Effector memory CD8-positive, alpha-beta T cell (primary cell): Measurements from ENCODE around the gene RBMS1.
A peak's percentile ranks its signal among the peaks of the same experiment; 100 is the strongest.

Experiments
- ATAC-seq: fragments of 150-1000 bp; cut with Tn5 transposase; replicated peaks from 2 replicates; pipeline ENCODE4 v1.10.0; 2021; ENCODE audit warnings: mild to moderate bottlenecking, moderate library complexity
- DNase-seq, 3 experiments: peaks; one replicate each; pipeline ENCODE4 v3.0.0; 2021
- H3K27ac Mint-ChIP-seq, 2 donors: one replicate each; pipeline ENCODE4 v1.8.0; 2022; ENCODE audit warnings: mild to moderate bottlenecking in 2 of 2, mixed read lengths in 2 of 2, moderate library complexity in 2 of 2
- H3K27me3 Mint-ChIP-seq, 2 donors: one replicate each; pipeline ENCODE4 v1.8.0; 2022; ENCODE audit warnings: mixed read lengths in 2 of 2
- H3K36me3 Mint-ChIP-seq: one replicate; pipeline ENCODE4 v1.8.0; 2022; ENCODE audit warnings: mild to moderate bottlenecking, moderate library complexity, mixed read lengths; ENCODE audit not compliant: insufficient read depth
- H3K4me1 Mint-ChIP-seq, 2 donors: one replicate each; pipeline ENCODE4 v1.8.0; 2022; ENCODE audit warnings: low read depth in 2 of 2, mixed read lengths in 2 of 2
- H3K4me3 Mint-ChIP-seq, 2 donors: one replicate each; pipeline ENCODE4 v1.8.0; 2022; ENCODE audit warnings: mild to moderate bottlenecking in 2 of 2, mixed read lengths in 2 of 2, moderate library complexity in 2 of 2
- H3K9me3 Mint-ChIP-seq, 2 donors: one replicate each; pipeline ENCODE4 v1.8.0; 2022; ENCODE audit warnings: mixed read lengths in 2 of 2

The RBMS1 gene

DNA sequence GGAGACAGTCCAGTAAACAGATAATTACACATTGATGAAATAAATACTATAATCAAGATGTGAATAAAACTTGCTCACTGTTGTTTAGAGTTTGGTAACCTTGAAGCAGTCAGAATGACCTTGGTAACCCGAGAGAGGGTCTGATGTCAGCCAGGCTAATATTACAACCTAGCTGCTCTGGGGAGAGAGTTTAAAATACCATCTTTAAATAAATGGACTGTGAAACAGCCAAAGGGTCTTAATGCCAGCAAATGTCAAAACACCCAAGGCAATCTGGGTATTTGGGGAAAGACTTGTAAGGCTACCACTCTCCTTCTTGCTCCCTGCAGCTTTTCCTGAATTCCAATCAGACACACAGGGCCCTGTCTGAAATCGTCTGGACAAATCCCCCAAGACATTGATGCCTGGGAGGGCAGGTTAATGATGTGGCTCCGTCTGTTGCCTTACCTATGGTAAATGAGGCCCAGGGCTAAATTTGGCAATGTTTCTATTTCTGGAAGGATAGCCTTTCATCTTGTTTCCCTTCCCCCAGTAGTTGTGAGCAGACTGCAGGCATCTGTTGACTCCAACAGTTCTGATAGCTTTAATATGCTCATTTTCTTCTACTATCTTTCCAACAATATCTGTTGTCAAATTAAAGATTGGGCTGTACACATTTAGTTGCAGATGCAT, 250.6 kb downstream of the RBMS1 start:
- Mint-ChIP-seq H3K27ac (no peak overlapping the region), H3K4me3 (no peak overlapping the region), H3K36me3 (no peaks in the 10 kb centered on the region), H3K27me3 (no peaks in the 10 kb centered on the region), H3K4me1 (no peaks in the 10 kb centered on the region), H3K9me3 (no peaks in the 10 kb centered on the region)
- no peak for ATAC-seq
- no peak for DNase-seq

DNA sequence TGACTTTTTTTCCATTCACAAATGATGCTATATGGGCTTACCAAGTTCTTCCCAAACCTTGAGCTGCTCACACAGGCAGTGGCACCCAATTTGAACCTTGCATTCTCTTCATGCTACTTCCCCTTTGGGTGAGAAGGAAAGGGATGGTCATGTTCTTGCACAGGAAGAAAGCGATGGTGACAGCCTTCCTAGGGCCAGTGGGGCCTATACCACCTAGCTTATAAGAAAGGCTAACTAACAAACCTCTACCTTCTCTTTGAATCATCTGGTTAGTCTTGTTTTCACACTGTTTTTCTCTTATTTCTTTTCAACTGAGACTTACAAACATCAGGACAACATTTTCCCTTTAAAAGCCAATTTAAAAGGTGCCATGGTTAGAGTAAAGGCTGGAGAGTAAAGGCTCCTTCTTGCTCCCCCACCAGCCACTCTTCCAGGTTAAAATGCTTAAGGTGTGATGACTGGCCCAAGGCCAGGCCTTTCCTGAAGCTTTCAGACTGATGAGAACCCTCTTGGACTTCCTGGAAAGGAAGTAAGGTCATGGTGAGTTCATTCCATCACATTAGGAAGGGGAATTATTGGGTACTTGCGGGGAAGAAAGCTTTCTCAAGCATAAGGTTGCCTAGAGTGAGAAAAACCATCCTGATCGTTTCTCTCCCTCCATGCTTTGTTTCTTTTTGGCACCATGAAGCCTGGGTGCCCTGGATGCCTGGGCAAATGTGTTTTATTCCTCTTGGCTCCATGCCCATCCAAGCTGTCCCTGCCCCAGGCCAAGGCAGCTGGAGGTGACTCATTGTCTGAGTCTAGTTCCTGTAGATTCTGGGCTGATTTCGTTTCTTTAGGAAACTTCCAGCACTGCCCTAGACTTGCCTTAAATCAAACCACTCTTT, 252.1 kb downstream of the RBMS1 start:
- no peak overlapping the region for H3K27ac Mint-ChIP-seq
- H3K27me3 Mint-ChIP-seq = peaks cover 0 to 4% of the 10 kb centered on the region in 2 donors
- DNase-seq = no peak

DNA sequence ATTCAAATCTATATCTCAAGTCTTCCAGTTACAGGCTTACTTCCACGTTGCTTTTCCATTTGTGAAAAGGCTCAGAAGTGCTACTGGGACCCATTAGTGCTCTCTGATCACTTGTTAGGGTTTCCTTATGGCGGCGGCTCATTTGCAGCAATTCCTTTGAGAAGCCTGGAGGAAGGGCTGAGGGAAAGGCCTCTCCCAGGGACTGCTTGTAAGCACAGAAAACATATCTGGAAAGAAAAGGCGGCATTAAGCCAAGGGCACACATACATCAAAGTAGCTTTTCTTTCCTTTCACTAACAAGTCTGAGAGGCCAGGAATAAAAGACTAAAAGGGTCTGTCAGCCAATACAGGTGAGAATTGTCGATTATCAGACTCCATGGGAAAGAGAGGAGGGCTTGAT, 254.2 kb downstream of the RBMS1 start:
- Mint-ChIP-seq H3K27me3 (peaks cover 0 to 4% of the 10 kb centered on the region in 2 donors), H3K4me3 (no peak overlapping the region), H3K9me3 (no peaks in the 10 kb centered on the region), H3K4me1 (no peaks in the 10 kb centered on the region), H3K27ac (no peak overlapping the region), H3K36me3 (no peaks in the 10 kb centered on the region)
- ATAC-seq = no peak
- no peak for DNase-seq

More for the DNA sequence above, 252.1 kb downstream of the RBMS1 start:
- Mint-ChIP-seq H3K9me3 (no peaks in the 10 kb centered on the region), H3K4me1 (no peaks in the 10 kb centered on the region), H3K4me3 (no peak overlapping the region), H3K36me3 (no peaks in the 10 kb centered on the region)
- ATAC-seq = no peak

DNA sequence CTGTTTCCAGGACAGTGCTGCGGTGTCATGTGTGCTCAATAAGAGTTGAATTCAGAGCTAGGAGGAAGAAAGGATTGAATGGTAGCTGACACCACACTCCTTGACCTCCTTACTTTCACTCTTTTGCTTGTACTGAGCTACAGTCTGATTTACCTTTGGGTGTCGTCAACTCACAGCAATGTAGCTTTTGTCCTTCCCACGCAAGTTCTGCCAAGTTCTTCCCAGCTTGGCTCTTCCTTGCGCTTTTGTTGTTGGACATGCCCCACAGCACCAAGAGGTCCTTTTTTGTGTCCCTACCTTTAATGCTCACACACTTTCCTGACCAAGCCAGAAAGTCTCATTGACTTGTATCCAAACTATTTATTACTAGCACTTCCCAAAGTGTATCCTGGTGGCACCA, 255.2 kb downstream of the RBMS1 start:
- no peak overlapping the region for H3K4me3 Mint-ChIP-seq
- no peaks in the 10 kb centered on the region for H3K9me3 Mint-ChIP-seq
- DNase-seq = no peak
- H3K27ac Mint-ChIP-seq = no peak overlapping the region
- ATAC-seq = no peak
- no peaks in the 10 kb centered on the region for H3K4me1 Mint-ChIP-seq
- H3K27me3 Mint-ChIP-seq = peaks cover 4 to 9% of the 10 kb centered on the region in 2 donors
- no peaks in the 10 kb centered on the region for H3K36me3 Mint-ChIP-seq

DNA sequence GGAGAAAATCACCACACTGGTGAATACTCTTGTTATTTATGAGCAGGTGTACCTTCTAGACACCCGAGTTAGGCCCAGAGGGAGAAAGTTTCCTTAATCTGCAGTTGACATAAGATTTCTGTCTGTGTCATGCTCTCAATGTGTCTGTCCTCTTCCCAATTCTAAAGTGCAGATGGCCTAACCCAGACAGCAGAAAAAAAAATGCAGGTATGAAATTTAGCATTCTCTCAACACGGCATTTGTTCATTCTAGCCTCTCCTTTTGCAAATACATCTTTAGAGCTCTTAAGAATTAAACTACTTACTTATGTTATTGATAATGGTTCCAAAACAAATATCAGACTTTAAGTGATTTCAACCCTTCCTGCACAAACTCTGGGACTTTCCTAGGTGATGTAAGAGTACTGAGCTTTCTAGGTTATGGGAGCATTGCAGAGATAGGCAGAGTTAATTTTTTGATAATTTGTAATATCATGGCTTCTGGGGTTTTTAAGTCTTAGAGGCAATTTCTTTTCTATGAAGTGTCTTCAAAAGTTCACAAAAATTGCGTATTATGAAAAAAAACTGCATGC, 260.6 kb downstream of the RBMS1 start:
- H3K4me3 Mint-ChIP-seq = no peak overlapping the region
- no peaks in the 10 kb centered on the region for H3K9me3 Mint-ChIP-seq
- H3K27ac Mint-ChIP-seq = no peak overlapping the region
- ATAC-seq (no peak), DNase-seq (no peak)
- H3K4me1 Mint-ChIP-seq = no peaks in the 10 kb centered on the region
- H3K27me3 Mint-ChIP-seq = peaks cover 4 to 15% of the 10 kb centered on the region in 2 donors
- no peaks in the 10 kb centered on the region for H3K36me3 Mint-ChIP-seq

DNA sequence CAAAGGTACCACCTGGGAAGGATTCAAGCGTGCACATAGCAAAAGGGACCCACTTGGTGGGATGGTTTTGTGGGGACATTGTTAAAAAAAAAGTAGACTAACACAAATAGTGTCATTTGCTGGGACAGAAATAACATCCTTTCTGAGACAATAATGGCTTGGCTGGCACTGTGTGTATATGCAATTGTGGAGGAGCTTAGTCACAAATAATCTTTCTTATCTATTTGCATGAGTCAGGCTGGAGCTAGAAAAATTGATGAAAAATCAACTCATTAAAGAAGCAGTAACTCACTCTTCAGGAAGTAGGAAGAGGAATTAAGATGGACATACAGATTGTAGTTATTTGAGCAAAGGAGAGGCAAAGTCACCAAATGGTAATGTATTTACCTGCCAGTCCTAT, 264.0 kb downstream of the RBMS1 start:
- Mint-ChIP-seq H3K36me3 (no peaks in the 10 kb centered on the region), H3K27me3 (peaks cover 15 to 34% of the 10 kb centered on the region in 2 donors), H3K4me1 (no peaks in the 10 kb centered on the region), H3K9me3 (no peaks in the 10 kb centered on the region), H3K4me3 (no peak overlapping the region), H3K27ac (no peak overlapping the region)
- ATAC-seq (no peak), DNase-seq (no peak)

DNA sequence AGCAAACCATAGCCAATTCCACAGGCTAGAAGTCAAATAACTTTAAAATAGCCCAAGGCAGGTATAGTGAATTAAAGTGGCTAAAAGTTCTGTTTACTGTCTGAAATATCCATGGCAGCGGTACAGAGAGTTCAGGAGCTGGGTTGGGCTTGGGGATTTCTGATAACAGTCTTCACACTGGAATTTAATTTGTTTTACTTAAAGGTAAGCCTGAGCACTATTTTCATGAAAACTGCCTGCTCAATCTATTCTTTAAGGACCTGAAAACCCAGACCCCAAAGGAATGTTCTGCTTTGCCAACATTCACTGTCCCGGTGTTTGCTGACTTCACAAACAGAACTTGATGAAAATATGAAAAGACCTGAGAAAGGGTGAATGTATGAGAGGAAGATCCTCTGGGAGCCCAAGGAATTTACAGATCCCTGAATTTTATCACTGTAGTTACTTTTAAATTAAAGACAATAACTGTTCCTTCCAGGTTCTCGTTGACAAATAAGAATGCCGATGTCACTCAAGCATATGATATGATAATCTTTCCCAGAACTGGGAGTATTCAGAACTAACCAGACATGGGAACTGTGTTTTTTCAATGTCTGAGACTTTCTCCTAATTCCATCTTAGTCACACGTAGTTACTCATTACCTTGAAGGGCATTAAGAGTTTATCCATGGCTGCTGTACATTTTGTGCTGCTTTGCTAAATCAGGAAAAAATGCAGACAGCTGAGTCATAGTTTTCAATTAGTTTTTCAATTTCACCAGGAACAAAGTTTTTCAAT, 265.3 kb downstream of the RBMS1 start:
- no peaks in the 10 kb centered on the region for H3K36me3 Mint-ChIP-seq
- H3K4me1 Mint-ChIP-seq = peaks cover 4 to 6% of the 10 kb centered on the region in 2 donors
- ATAC-seq (no peak), DNase-seq (no peak)
- H3K27ac Mint-ChIP-seq = no peak overlapping the region
- no peaks in the 10 kb centered on the region for H3K9me3 Mint-ChIP-seq
- no peak overlapping the region for H3K4me3 Mint-ChIP-seq
- peaks cover 15 to 24% of the 10 kb centered on the region in 2 donors for H3K27me3 Mint-ChIP-seq

DNA sequence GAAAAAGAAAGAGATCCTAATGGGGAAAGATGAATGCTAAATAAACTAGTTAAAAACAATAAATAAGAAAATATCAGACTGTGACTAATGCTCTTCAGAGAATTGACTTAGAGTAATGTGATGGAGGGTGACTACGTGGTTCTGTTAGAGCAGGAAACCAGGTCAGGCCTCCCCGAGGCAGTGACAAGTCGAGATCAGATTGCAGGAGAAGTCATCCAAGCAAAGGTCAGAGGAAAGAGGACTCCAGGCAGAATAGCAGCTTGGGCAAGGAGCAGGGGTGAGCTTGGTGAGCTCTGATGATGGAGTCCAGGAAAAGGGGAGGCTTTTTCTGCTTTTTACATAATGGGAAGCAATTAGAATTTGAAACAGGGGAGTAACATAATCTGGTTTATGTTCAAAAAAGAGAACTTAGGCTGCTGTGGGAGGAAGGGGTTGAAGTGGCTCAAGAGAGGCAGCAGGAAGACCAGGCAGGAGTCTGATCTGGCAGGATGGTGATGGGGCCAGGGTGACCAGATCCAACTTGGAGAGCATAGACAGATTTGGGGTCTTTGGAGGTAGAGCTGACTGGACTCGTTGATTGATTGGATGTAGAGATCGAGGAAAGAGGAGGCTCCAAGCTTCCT, 266.2 kb downstream of the RBMS1 start:
- no peak for ATAC-seq
- Mint-ChIP-seq H3K9me3 (no peaks in the 10 kb centered on the region), H3K27ac (no peak overlapping the region), H3K4me1 (peaks cover 4 to 6% of the 10 kb centered on the region in 2 donors), H3K36me3 (no peaks in the 10 kb centered on the region), H3K27me3 (peaks cover 15 to 29% of the 10 kb centered on the region in 2 donors), H3K4me3 (no peak overlapping the region)
- DNase-seq = no peak

DNA sequence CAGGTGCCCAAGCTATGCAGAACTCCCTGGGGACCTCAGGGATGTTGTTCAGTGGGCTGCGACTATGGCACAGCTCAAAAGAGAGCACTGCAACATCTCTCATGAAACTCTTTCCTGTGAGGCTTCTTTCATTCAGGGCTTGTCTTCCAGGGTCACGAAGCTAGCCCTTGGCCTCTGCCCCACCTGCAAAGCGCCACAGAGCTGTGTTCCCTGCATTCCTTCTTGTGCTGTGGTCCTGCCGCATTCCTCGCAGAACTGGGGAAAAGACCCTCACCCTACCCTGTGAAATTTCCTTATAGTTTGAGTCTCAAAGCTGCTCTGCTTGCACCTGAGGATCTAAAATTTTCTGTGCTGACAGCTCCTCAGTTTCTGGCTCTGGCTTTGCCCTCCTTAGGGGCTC, 267.2 kb downstream of the RBMS1 start:
- no peak overlapping the region for H3K27ac Mint-ChIP-seq
- H3K4me3 Mint-ChIP-seq = no peak overlapping the region
- peaks cover 15 to 40% of the 10 kb centered on the region in 2 donors for H3K27me3 Mint-ChIP-seq
- no peak for DNase-seq
- peaks cover 4 to 6% of the 10 kb centered on the region in 2 donors for H3K4me1 Mint-ChIP-seq
- no peak for ATAC-seq
- no peaks in the 10 kb centered on the region for H3K36me3 Mint-ChIP-seq
- no peaks in the 10 kb centered on the region for H3K9me3 Mint-ChIP-seq

DNA sequence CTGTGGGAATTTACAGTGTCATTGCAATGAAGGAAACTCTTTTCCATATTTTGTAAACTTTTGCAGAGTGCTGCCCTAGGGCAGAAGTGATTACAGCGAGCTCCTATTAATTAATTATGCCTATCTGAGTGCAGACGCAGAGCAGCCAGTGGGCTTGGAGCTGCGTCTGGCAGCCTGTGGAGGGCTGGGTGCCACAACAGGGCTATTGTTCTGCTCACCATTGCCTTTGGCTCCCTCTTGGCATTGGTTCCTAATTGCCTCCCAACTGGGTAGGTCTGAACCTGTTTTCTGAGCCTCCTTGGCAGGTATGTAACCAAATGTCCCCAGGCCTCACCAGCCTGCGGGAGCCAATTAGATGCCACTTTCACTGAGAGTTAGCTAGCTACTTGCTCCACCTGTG, 267.9 kb downstream of the RBMS1 start:
- no peak overlapping the region for H3K4me3 Mint-ChIP-seq
- peaks cover 4 to 9% of the 10 kb centered on the region in 2 donors for H3K4me1 Mint-ChIP-seq
- ATAC-seq (no peak), DNase-seq (no peak)
- H3K27ac Mint-ChIP-seq = no peak overlapping the region
- H3K27me3 Mint-ChIP-seq = peaks cover 15 to 43% of the 10 kb centered on the region in 2 donors
- H3K36me3 Mint-ChIP-seq = no peaks in the 10 kb centered on the region
- no peaks in the 10 kb centered on the region for H3K9me3 Mint-ChIP-seq

DNA sequence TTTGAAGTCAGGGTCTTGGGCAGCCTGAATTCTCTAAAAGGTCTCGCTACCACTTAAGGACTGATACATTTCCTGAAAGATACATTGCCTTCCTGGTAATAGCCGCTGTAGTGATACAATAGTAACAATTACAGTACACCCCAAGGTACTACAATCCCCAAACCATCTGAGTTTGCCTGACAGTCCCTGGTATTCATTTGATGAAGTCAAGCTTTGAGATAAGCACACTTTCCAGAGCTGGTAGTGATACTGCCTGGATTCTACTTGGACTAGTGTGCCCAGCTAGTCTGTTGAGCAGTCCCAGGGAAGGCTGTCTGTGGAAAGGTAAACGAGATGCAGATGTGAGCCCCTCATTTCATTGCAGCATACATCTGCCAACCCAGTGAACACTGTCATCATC, 269.1 kb downstream of the RBMS1 start:
- H3K4me3 Mint-ChIP-seq = peak overlapping the region in 1 of 2 donors; percentile 16
- no peaks in the 10 kb centered on the region for H3K36me3 Mint-ChIP-seq
- H3K27ac Mint-ChIP-seq = no peak overlapping the region
- DNase-seq (no peak), ATAC-seq (no peak)
- no peaks in the 10 kb centered on the region for H3K9me3 Mint-ChIP-seq
- peaks cover 15 to 43% of the 10 kb centered on the region in 2 donors for H3K27me3 Mint-ChIP-seq
- peaks cover 4 to 12% of the 10 kb centered on the region in 2 donors for H3K4me1 Mint-ChIP-seq

DNA sequence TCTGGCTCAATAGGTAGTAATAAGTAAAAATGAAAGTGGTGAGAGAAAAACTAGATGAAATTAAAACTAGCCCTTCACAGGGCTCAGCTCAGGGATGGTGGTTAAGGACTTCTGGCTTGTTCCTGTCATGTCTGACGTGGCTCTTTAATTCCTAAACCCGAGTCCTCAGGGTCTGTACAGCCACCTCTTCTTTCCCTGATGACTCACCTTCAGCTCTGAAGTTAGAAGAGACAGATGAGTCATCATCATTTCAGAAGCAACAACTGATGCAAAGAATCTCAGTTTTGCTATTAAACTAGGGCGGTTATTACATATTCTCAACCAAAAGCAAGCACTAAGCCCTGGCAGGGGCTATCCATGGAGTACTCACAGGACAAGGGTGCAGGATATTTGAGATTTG, 269.5 kb downstream of the RBMS1 start:
- H3K27ac Mint-ChIP-seq = no peak overlapping the region
- H3K9me3 Mint-ChIP-seq = no peaks in the 10 kb centered on the region

DNA sequence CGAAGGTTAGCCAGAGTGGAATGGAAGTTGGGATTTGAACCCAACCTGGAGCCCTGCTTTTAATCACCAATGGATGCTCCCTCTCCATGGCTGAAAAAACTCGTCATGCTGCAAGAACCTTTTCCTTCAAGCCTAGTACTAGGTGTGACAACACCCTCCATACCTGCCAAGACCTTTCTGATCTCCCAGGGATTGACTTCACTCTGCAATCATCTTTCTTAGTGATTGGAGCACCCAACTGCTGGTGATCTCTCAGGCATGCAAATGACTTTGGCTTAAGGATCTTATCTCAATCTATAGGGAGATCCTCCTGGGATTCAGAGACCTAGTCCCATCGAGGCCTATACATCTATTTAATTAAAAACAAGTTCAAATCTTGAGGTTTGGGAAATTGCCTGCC, 270.0 kb downstream of the RBMS1 start:
- Mint-ChIP-seq H3K4me3 (no peak overlapping the region), H3K9me3 (no peaks in the 10 kb centered on the region), H3K4me1 (peaks cover 4 to 12% of the 10 kb centered on the region in 2 donors), H3K27ac (no peak overlapping the region), H3K27me3 (peaks cover 15 to 43% of the 10 kb centered on the region in 2 donors), H3K36me3 (no peaks in the 10 kb centered on the region)
- DNase-seq (no peak), ATAC-seq (no peak)

More for the DNA sequence above, 269.5 kb downstream of the RBMS1 start:
- Mint-ChIP-seq H3K27me3 (peaks cover 15 to 43% of the 10 kb centered on the region in 2 donors), H3K4me3 (peak overlapping the region; percentile 16 to 40), H3K36me3 (no peaks in the 10 kb centered on the region), H3K4me1 (peaks cover 4 to 12% of the 10 kb centered on the region in 2 donors)
- ATAC-seq (peak; percentile 71), DNase-seq (no peak)
